Astrocyte of the cerebellum (primary cell): ENCODE measurements around the gene FXYD1.

Experiments used
- DNase-seq: peaks from one replicate; pipeline ENCODE4 v3.0.0-alpha.2; 2011; ENCODE audit warnings: low read depth
- H3K4me3 ChIP-seq: 2 replicates; pipeline ENCODE4 v1.5.1; 2011; ENCODE audit warnings: mild to moderate bottlenecking, low read depth, low read length, moderate library complexity
- in situ Hi-C: cut with HindIII; loops from 2 replicates; pipeline ENCODE4 v1.10.0; 2017; ENCODE audit warnings: low sequenced_read_pairs
- TF ChIP-seq, protein P1 (sequence below): IDR thresholded peaks from 2 replicates; pipeline ENCODE4 v1.5.1; 2012; ENCODE audit warnings: low read length, low read depth, moderate library complexity, mild to moderate bottlenecking; ENCODE audit errors: missing control alignments

FXYD1 gene

DNA sequence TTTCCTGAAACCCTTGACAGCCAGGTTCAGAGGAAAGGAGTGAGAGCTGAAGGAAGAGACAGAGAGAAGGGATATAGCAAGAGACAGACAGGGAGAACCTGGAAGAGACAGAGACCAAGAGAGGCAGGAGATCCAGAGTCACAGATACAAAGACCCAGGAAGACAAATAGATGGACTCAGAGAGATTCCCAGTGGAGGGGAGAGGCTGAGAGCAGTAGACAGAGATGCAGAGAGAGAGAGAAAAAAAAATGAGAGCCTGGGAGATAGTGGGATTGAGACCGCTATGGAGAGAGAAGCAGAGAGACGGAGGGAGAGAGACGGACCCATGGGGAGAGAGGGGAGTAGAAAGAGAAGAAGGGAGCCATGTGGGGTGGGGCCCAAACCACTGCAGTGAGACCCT is 5.2 kb downstream of the FXYD1 start:
- in situ Hi-C loops: no loop called here
- no peak for DNase-seq
- H3K4me3 ChIP-seq: no peak overlapping the region
- TF ChIP-seq, protein P1, sequence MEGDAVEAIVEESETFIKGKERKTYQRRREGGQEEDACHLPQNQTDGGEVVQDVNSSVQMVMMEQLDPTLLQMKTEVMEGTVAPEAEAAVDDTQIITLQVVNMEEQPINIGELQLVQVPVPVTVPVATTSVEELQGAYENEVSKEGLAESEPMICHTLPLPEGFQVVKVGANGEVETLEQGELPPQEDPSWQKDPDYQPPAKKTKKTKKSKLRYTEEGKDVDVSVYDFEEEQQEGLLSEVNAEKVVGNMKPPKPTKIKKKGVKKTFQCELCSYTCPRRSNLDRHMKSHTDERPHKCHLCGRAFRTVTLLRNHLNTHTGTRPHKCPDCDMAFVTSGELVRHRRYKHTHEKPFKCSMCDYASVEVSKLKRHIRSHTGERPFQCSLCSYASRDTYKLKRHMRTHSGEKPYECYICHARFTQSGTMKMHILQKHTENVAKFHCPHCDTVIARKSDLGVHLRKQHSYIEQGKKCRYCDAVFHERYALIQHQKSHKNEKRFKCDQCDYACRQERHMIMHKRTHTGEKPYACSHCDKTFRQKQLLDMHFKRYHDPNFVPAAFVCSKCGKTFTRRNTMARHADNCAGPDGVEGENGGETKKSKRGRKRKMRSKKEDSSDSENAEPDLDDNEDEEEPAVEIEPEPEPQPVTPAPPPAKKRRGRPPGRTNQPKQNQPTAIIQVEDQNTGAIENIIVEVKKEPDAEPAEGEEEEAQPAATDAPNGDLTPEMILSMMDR: no peak

DNA sequence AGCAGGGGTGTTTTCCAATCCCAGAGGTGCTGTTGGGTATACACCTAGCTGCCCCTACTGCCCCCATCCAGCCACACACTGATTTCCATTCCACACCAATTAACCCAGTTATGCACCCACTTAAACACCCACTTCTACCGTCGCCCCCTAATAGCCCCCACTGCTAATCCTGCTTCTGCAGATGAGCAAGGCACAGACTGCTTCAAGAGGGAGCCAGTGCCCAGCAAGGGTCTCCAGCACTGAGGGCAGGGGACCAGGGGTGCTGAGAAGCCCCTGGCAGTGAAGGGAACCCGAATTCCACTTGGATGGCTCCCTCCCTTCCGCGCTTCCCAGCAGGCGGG is 5.6 kb downstream of the FXYD1 start:
- TF ChIP-seq, protein P1: no peak
- H3K4me3 ChIP-seq: no peak overlapping the region
- no peak for DNase-seq
- in situ Hi-C loops: no loop called here

DNA sequence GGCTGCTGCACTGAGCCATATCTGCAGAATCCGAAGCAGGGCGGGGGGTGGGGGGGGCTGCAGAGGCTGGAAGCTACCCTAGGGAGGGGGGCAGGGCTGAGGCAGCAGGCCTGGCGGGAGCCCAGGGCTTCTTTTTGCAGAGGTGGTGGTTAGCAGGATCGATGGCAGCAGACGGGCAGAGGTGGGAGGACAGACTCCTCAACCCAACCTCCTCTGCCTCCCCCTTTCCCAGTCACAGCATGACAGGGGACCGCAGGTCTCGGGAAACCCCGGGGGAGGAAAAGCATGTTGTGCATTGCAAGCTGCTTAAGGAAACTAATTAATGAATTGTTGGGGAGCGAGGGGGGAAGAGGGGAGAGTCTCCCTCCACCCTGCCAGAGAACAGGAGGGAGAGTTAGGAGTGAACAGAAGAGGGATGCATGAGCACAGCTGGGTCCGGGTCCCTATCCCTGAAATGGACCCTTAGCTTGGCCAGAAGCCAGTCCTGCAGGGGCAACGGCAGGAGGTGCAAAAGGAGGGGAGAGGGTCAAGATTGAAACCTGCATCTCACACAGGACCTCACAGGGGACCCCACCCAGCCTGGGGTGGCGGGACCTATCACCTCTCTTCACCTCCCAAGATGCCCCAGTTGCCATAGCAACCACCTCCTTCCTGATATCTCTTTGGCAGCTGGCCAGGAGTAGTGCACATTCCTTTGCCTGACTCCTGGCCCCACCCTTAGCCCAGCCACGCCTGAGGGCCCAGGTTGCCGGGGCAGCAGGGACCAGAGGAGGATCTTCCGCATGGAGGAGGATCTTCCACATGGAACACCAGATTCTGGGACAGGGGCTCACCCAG is 6.2 kb downstream of the FXYD1 start:
- TF ChIP-seq, protein P1: no peak
- in situ Hi-C loops: no loop called here
- DNase-seq: no peak
- no peak overlapping the region for H3K4me3 ChIP-seq

DNA sequence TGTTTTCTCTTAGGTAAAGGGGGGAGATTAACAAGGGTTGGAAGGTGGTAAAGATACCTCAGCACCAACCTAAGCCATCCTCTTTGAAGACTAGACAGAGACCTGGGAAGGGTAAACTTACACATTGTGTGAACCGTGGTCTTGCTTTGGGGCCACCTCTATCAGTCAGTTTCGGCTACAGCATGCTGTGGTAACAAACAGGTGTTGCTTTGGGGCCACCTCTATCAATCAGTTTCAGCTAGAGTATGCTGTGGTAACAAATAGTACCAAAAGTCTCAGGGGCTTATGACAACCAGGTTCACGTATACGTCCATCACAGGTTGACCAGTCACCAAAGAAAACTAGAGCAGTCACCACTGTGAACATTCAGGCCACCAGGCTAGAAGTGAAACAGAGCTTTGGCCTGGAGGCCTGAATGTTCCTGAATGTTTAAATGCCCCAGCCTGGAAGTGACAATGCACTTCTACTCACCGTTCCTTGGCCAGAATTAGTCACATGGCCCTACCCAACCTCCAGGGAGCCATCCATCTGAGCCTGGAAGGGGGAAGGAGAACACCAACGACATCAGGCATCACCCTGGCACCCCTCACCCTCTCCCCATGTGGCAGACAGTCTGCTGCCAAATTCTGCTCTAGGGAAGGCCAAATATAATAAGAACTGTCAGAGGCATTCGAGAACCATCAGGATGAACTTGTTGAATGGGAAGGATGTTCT is 8.3 kb downstream of the FXYD1 start:
- in situ Hi-C loops: no loop called here
- no peak for DNase-seq
- no peak overlapping the region for H3K4me3 ChIP-seq
- TF ChIP-seq, protein P1: no peak

DNA sequence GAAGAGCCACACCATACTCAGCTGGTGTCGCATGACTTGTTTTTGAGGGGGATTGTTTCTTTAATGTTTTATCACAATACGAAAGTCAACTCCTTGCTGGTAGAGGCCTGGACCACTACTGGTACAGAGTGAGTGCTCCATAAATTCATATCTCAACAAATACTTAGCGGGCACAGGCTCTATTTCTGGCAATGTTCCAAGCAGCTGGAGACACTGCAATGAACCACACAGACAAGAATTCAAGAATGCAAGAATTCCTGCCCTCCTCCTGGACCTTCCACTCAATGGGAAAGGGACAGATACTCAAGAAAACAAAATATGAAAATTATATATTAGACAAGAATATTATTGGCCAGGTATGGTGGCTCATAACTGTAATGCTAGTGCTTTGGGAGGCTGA is 10.8 kb downstream of the FXYD1 start:
- in situ Hi-C loops: no loop called here
- TF ChIP-seq, protein P1: no peak
- no peak overlapping the region for H3K4me3 ChIP-seq
- DNase-seq: no peak

DNA sequence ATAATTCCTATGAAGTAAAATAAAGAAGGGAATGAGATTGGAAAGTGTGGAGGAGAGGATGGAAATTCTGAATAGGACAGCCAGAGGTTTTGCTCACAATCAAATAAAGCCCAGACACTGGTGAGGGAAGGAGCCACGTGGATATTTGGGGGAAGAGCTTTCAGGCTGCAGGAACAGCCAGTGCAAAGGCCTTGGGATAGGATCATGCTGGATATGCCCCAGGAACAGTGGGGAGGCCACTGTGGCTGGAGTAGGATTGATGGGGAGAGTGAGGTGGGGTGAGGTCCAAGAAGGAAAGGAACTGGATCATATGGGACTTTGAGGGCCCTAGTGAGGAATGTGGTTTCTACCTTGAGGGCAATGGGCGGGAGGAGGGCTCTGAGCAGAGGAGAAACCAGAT is 11.8 kb downstream of the FXYD1 start:
- in situ Hi-C loops: no loop called here
- no peak overlapping the region for H3K4me3 ChIP-seq
- TF ChIP-seq, protein P1: no peak
- no peak for DNase-seq
